Ovary (tissue), 9 donors: ENCODE results near the gene MTG1. TPM values are rescaled to one million over a fixed set of nuclear protein-coding genes. Genes with fewer than 3 reads are reported as not detected.

Experiments used
- DNase-seq, 5 donors: peaks; one replicate each; pipeline ENCODE4 v3.0.0-alpha.2; 2019 to 2020
- H3K27ac ChIP-seq, 2 donors: fragments of 200-600 bp; one replicate each; pipeline versions ENCODE4 v1.5.1 to v1.8.0; 2019 to 2022
- H3K27me3 ChIP-seq: fragments of 200-600 bp; one replicate; pipeline ENCODE4 v1.8.0; 2022
- H3K36me3 ChIP-seq: fragments of 200-600 bp; sonication (generic); one replicate; pipeline ENCODE4 v1.5.1; 2019
- H3K4me1 ChIP-seq: one replicate; pipeline ENCODE4 v1.8.1; 2013; ENCODE audit warnings: mild to moderate bottlenecking, moderate library complexity; ENCODE audit not compliant: insufficient read depth
- H3K4me3 ChIP-seq: fragments of 200-600 bp; sonication (generic); one replicate; pipeline ENCODE4 v1.5.1; 2017
- H3K9me3 ChIP-seq, 2 donors: fragments of 200-600 bp in 1 of 2; sonication (generic) in 1 of 2; one replicate each; pipeline versions ENCODE4 v1.5.1 to v1.8.1; 2013 to 2019; ENCODE audit warnings: mild to moderate bottlenecking in 1 of 2, moderate library complexity in 1 of 2
- CTCF ChIP-seq, 3 donors: fragments of 450-650 bp in 2 of 3; fragments of 200-600 bp in 1 of 3; IDR thresholded peaks; one replicate each; pipeline versions ENCODE4 v1.5.1 to v1.8.0; 2016 to 2022; ENCODE audit warnings: antibody characterized with exemption in 3 of 3, mild to moderate bottlenecking in 1 of 3
- EP300 ChIP-seq: sonication (generic); formaldehyde crosslinking; IDR thresholded peaks from one replicate; pipeline ENCODE4 v1.6.1; 2017; ENCODE audit warnings: antibody characterized with exemption
- POLR2A ChIP-seq: fragments of 450-650 bp; IDR thresholded peaks from one replicate; pipeline ENCODE4 v1.6.1; 2017; ENCODE audit warnings: antibody characterized with exemption, mild to moderate bottlenecking, moderate library complexity
- WGBS, 3 donors: extraction: QIAGEN DNeasy Blood & Tissue Kit in 1 of 3; methylation state at CpG; one replicate each; pipeline versions ENCODE4 v1.1.5 to v1.1.7; 2013 to 2017; 5-methylcytosine and 5-hydroxymethylcytosine counted together
- intact Hi-C, 4 donors: fragments of 100-400 bp; cut with DNase I; formaldehyde crosslinking; loops; one replicate each; pipeline versions ENCODE4 v1.11.0 to v1.15.1; 2022 to 2023
- polyA plus RNA-seq, 2 donors: library from polyadenylated mRNA; stranded (reverse); fragments of 200-250 nt in 1 of 2; fragments of 350-450 nt in 1 of 2; fragmentation: Illumina TruSeq in 1 of 2; extraction: RNeasy Lipid Tissue Mini Kit (QIAGEN cat#74804) in 1 of 2; gene quantifications; one replicate each; pipeline ENCODE4 v1.2.3, GENCODE V29; 2013 to 2014
- total RNA-seq, 7 donors: library from RNA; depleted of rRNA in 2 of 7; stranded (reverse); fragments of >200 nt in 2 of 7; fragmentation: NEBNext Ultra II Directional in 3 of 7; extraction: Animal tissue kit (Norgen Biotek cat#: 25700) in 3 of 7; gene quantifications; one replicate each; pipeline versions ENCODE4 v1.1.0 to v1.2.4, GENCODE V29; 2016 to 2023
- donor health status: DM: no; HTN: no; CAD: no; lungs with moderate emphysema.
- donor health status: DM: no; HTN: no; CAD: no.
- donor health status: Bipolar disorder and iron deficiency.
- donor health status: DM: yes; HTN: yes; CAD: no.
- donor health status: DM: no; HTN: no; CAD: no.
- donor health status: DM: yes; HTN: yes; CAD: no.

Gene MTG1
- total and polyA plus RNA-seq, 9 donors, result 23.1 to 55.1 (median 33.7) TPM

GRCh38 chr10:133458021-133458709, 64.2 kb downstream of the MTG1 start:
- Histone ChIP-seq H3K36me3 (no peaks in the 10 kb centered on the region), H3K9me3 (no peaks in the 10 kb centered on the region), H3K4me3 (no peak overlapping the region), H3K27me3 (no peaks in the 10 kb centered on the region), H3K4me1 (no peaks in the 10 kb centered on the region), H3K27ac (no peak overlapping the region)
- 87 to 94% (median 90%) methylated on average over 40 of the region's 40 CpGs for WGBS, 3 donors
- DNase-seq, result peak in 2 of 5 donors; percentile 6 to 16
- TF ChIP-seq POLR2A (no peak), CTCF (IDR thresholded peaks at IDR 0.05) (no peak), EP300 (no peak)
- intact Hi-C loops, result no loop called here

DNA sequence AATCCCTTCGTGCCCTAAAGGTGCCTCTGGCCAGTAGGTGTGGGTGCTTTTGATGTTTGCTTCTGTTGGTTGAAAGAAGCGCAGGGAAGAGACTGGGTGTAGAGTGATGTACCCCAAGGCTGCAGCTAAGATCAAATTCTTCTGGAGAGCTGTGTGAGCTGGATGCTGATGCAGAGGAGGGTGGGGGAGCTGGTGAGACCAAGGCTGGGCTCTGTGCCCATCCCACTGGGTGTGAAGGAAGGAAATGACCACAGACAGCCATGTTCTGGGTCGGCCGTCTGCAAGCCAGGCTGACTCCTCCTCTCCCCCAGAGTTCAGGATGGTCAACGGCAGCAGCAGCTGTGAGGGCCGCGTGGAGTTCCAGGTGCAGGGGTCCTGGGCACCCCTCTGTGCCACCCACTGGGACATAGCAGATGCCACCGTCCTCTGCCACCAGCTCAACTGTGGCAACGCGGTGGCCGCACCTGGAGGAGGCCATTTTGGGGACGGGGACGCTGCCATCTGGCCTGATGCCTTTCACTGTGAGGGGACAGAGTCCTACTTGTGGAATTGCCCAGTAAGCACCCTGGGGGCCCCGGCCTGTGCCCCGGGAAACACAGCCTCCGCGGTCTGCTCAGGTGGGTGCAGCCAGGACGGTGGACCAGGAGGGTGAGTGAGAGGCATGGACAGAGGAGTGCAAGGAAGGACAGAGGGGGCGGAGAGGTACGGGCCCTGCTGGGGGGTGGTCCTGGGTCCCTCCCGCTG, 64.9 kb downstream of the MTG1 start:
- 81 to 90% (median 90%) methylated on average over 21 of the region's 21 CpGs for WGBS, 3 donors

DNA sequence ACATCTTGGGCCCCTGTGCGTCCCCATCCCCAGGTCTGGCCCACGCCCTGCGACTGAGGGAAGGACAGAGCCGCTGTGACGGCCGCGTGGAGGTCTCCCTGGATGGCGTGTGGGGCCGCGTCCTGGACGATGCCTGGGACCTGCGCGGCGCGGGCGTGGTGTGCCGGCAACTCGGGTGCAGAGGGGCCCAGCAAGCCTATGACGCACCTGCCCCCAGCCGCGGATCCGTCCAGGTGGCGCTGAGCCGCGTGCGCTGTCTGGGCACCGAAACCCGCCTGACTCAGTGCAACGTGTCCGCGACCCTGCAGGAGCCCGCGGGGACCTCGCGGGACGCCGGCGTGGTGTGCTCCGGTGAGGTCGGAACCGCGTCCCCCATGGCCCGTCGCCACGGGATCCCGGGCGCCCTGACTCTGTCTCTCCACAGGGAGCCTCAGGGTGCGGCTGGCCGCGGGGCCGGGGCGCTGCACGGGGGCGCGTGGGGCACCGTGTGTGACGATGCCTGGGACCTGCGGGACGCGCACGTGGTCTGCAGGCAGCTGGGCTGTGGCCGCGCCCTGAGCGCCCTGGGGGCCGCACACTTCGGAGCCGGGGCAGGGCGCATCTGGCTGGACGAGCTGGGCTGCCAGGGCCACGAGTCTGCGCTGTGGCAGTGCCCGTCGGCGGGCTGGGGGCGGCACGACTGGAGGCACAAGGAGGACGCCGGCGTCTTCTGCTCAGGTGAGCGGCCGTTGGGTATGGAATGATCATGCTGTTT, 65.7 kb downstream of the MTG1 start:
- 54 to 71% (median 70%) methylated on average over 49 to 81 of the region's 81 CpGs for WGBS, 3 donors
- Histone ChIP-seq H3K4me1 (no peaks in the 10 kb centered on the region), H3K9me3 (no peaks in the 10 kb centered on the region), H3K27ac (no peak overlapping the region), H3K27me3 (no peaks in the 10 kb centered on the region), H3K4me3 (no peak overlapping the region), H3K36me3 (no peaks in the 10 kb centered on the region)
- peak in 1 of 5 donors; percentile 7 for DNase-seq
- intact Hi-C loops, result no loop called here
- TF ChIP-seq CTCF (IDR thresholded peaks at IDR 0.05) (no peak), EP300 (no peak), POLR2A (no peak)

More for the DNA sequence above, 64.9 kb downstream of the MTG1 start:
- no peaks in the 10 kb centered on the region for H3K4me1 ChIP-seq
- H3K9me3 ChIP-seq, result no peaks in the 10 kb centered on the region
- no peak overlapping the region for H3K4me3 ChIP-seq
- H3K27me3 ChIP-seq, result no peaks in the 10 kb centered on the region
- no peaks in the 10 kb centered on the region for H3K36me3 ChIP-seq
- TF ChIP-seq POLR2A (no peak), EP300 (no peak), CTCF (IDR thresholded peaks at IDR 0.05) (no peak)
- H3K27ac ChIP-seq, result no peak overlapping the region
- DNase-seq, result peak in 2 of 5 donors; percentile 8 to 16
- intact Hi-C loops, result no loop called here

- Histone ChIP-seq H3K4me3 (no peak overlapping the region), H3K27me3 (no peaks in the 10 kb centered on the region), H3K27ac (no peak overlapping the region), H3K9me3 (no peaks in the 10 kb centered on the region), H3K36me3 (no peaks in the 10 kb centered on the region), H3K4me1 (no peaks in the 10 kb centered on the region)
- no peak for DNase-seq
- WGBS, 3 donors, result 94 to 97% (median 94%) methylated on average over 14 of the region's 14 CpGs
- intact Hi-C loops, result no loop called here
- TF ChIP-seq CTCF (IDR thresholded peaks at IDR 0.05) (no peak), POLR2A (no peak), EP300 (no peak)
These were observed 66.3 kb downstream of the MTG1 start for GRCh38 chr10:133460208-133460769.
